HT1080 (cell line): ENCODE data around the gene PTPRA. TPM values are rescaled to one million over a fixed set of nuclear protein-coding genes. Genes with fewer than 3 reads are reported as not detected.
"Not testable (repeated sequence)": the region's sequence is repeated elsewhere in the genome, so short reads cannot be mapped to it uniquely, and the experiment has no call there.

Experiments used
- DNase-seq: peaks from one replicate; pipeline ENCODE4 v3.0.0-alpha.2; 2015; ENCODE audit warnings: low read depth
- total RNA-seq: library from RNA; depleted of rRNA; stranded (reverse); fragments of >200 nt; shearing (Covaris generic); gene quantifications from 2 replicates; pipeline ENCODE4 v1.2.3, GENCODE V29; 2014; rRNA removed

Gene PTPRA
- total RNA-seq, 1 experiment from 2014 or later = 36.5 TPM

GRCh38 chr20:3071610-3072529, 198.6 kb downstream of the PTPRA start, which contains the start of gene OXT:
Gene OXT (plus strand): TSS chr20:3071620. CDS start chr20:3071656, 36 bp downstream.
- no peak for DNase-seq

- no peak for DNase-seq
Measured at GRCh38 chr20:3072530-3073250, 199.4 kb downstream of the PTPRA start.

- not testable (repeated sequence) for DNase-seq
Measured at GRCh38 chr20:3073251-3073643, 200.0 kb downstream of the PTPRA start.

GRCh38 chr20:3074812-3075211, 201.5 kb downstream of the PTPRA start:
- no peak for DNase-seq

- not testable (repeated sequence) for DNase-seq
Measured at GRCh38 chr20:3075315-3075714, 202.0 kb downstream of the PTPRA start.

- no peak for DNase-seq
Measured at GRCh38 chr20:3077618-3078134, 204.4 kb downstream of the PTPRA start.

GRCh38 chr20:3080939-3081388, 207.7 kb downstream of the PTPRA start:
- no peak for DNase-seq

GRCh38 chr20:3081641-3082040, 208.4 kb downstream of the PTPRA start:
- no peak for DNase-seq

GRCh38 chr20:3082306-3082951, 209.1 kb downstream of the PTPRA start:
- no peak for DNase-seq

- no peak for DNase-seq
Measured at GRCh38 chr20:3082955-3083952, 210.0 kb downstream of the PTPRA start.

GRCh38 chr20:3084283-3084985, 211.2 kb downstream of the PTPRA start, which contains the start of gene AVP:
Gene AVP (minus strand): TSS chr20:3084724. CDS start chr20:3084674, 50 bp downstream.
- no peak for DNase-seq

GRCh38 chr20:3084986-3085360, 211.7 kb downstream of the PTPRA start:
- DNase-seq = no peak

GRCh38 chr20:3085571-3086072, 212.3 kb downstream of the PTPRA start:
- DNase-seq = no peak

- no peak for DNase-seq
Measured at GRCh38 chr20:3088031-3088430, 214.8 kb downstream of the PTPRA start.

Other genes with a start within 250 kb of the PTPRA start
- gene NOP56, start 220.8 kb upstream of the PTPRA start, total RNA-seq = 493 and 581 TPM in 2 replicates
- 187 and 197 TPM in 2 replicates for gene IDH3B, start 209.3 kb upstream of the PTPRA start, total RNA-seq
- not detected in 2 replicates for gene EBF4, start 180.7 kb upstream of the PTPRA start, total RNA-seq
- not detected in 2 replicates for gene CPXM1, start 72.9 kb upstream of the PTPRA start, total RNA-seq
- 0.50 TPM in 1 of 2 replicates, not detected in the other for gene C20orf141, start 58.5 kb upstream of the PTPRA start, total RNA-seq
- not detected in 2 replicates for gene TMEM239, start 57.1 kb upstream of the PTPRA start, total RNA-seq
- gene PCED1A, start 32.8 kb upstream of the PTPRA start, total RNA-seq = 26.2 and 29.3 TPM in 2 replicates
- 32.6 TPM in 2 replicates for gene VPS16, start 32.7 kb upstream of the PTPRA start, total RNA-seq
- 0.17 TPM in 1 of 2 replicates, not detected in the other for gene GNRH2, start 170.1 kb downstream of the PTPRA start, total RNA-seq
- gene MRPS26, start 172.6 kb downstream of the PTPRA start, total RNA-seq = 179 and 213 TPM in 2 replicates
- gene OXT, start 198.1 kb downstream of the PTPRA start, total RNA-seq = not detected in 2 replicates
- not detected in 2 replicates for gene AVP, start 211.2 kb downstream of the PTPRA start, total RNA-seq